ENCODE data around the gene LHPP. TPM values are rescaled to one million over a fixed set of nuclear protein-coding genes. Genes with fewer than 3 reads are reported as not detected.

Gene LHPP
- total and polyA plus RNA-seq, 2 donors (not counting 1 experiment from before 2014, with no cell fraction given): 10.2 to 15.6 TPM

- no peaks in the 10 kb centered on the region for H3K27me3 ChIP-seq (ENCODE audit: control insufficient read depth, insufficient read depth, low read length)
- no peak overlapping the region for H3K4me3 ChIP-seq (replicated peaks in 1 of 4; ENCODE audit: control extremely low read depth in 1 of 4, insufficient read depth in 1 of 4, low read depth in 3 of 4, low read length in 4 of 4)
- H4K20me1 ChIP-seq (ENCODE audit: control insufficient read depth, extremely low read depth, insufficient read depth, low read length): no peaks in the 10 kb centered on the region
- no peaks in the 10 kb centered on the region for H3K79me2 ChIP-seq (ENCODE audit: control insufficient read depth, insufficient read depth, low read length)
- DNase-seq (ENCODE audit: low read depth in 2 of 2): no peak
- no peaks in the 10 kb centered on the region for H3K36me3 ChIP-seq (ENCODE audit: control insufficient read depth, insufficient read depth, low read length)
- H3K4me1 ChIP-seq (ENCODE audit: control insufficient read depth, extremely low read depth, insufficient read depth, low read length): peaks cover 37% of the 10 kb centered on the region
- H3K9ac ChIP-seq (ENCODE audit: insufficient read depth, low read length): no peak overlapping the region
- H3K27ac ChIP-seq (ENCODE audit: insufficient read depth, low read length): no peak overlapping the region
- no peak for TF ChIP-seq CTCF (conservative IDR thresholded peaks at IDR 0.05 in 1 of 2, IDR thresholded peaks at IDR 0.05 in 1 of 2; ENCODE audit: low read depth in 1 of 2, low read length in 2 of 2)
- TF ChIP-seq EZH2 (IDR thresholded peaks at IDR 0.05; ENCODE audit: low read length, missing control alignments): no peak
- no peak overlapping the region for H2AFZ ChIP-seq (ENCODE audit: low read length)
- no peak overlapping the region for H3K4me2 ChIP-seq (ENCODE audit: extremely low read depth, insufficient read depth, low read length)
- H3K9me3 ChIP-seq (ENCODE audit: control insufficient read depth, insufficient read depth, low read depth, low read length): no peaks in the 10 kb centered on the region
Measured at GRCh38 chr10:124644771-124645415, 183.3 kb downstream of the LHPP start.

GRCh38 chr10:124645467-124646095, 184.0 kb downstream of the LHPP start:
- TF ChIP-seq EZH2 (IDR thresholded peaks at IDR 0.05; ENCODE audit: low read length, missing control alignments) (no peak), CTCF (conservative IDR thresholded peaks at IDR 0.05 in 1 of 2, IDR thresholded peaks at IDR 0.05 in 1 of 2; ENCODE audit: low read depth in 1 of 2, low read length in 2 of 2) (no peak)
- H3K79me2 ChIP-seq (ENCODE audit: control insufficient read depth, insufficient read depth, low read length): no peaks in the 10 kb centered on the region
- H3K4me3 ChIP-seq (replicated peaks in 1 of 4; ENCODE audit: control extremely low read depth in 1 of 4, insufficient read depth in 1 of 4, low read depth in 3 of 4, low read length in 4 of 4): no peak overlapping the region
- no peaks in the 10 kb centered on the region for H3K27me3 ChIP-seq (ENCODE audit: control insufficient read depth, insufficient read depth, low read length)
- no peaks in the 10 kb centered on the region for H4K20me1 ChIP-seq (ENCODE audit: control insufficient read depth, extremely low read depth, insufficient read depth, low read length)
- H2AFZ ChIP-seq (ENCODE audit: low read length): no peak overlapping the region
- DNase-seq (ENCODE audit: low read depth in 2 of 2): no peak
- peaks cover 36% of the 10 kb centered on the region for H3K4me1 ChIP-seq (ENCODE audit: control insufficient read depth, extremely low read depth, insufficient read depth, low read length)
- no peaks in the 10 kb centered on the region for H3K9me3 ChIP-seq (ENCODE audit: control insufficient read depth, insufficient read depth, low read depth, low read length)
- H3K27ac ChIP-seq (ENCODE audit: insufficient read depth, low read length): no peak overlapping the region
- H3K4me2 ChIP-seq (ENCODE audit: extremely low read depth, insufficient read depth, low read length): no peak overlapping the region
- H3K36me3 ChIP-seq (ENCODE audit: control insufficient read depth, insufficient read depth, low read length): no peaks in the 10 kb centered on the region
- H3K9ac ChIP-seq (ENCODE audit: insufficient read depth, low read length): no peak overlapping the region

GRCh38 chr10:124646483-124647352, 185.1 kb downstream of the LHPP start:
- H3K4me3 ChIP-seq (replicated peaks in 1 of 4; ENCODE audit: control extremely low read depth in 1 of 4, insufficient read depth in 1 of 4, low read depth in 3 of 4, low read length in 4 of 4): no peak overlapping the region
- H3K9ac ChIP-seq (ENCODE audit: insufficient read depth, low read length): no peak overlapping the region
- H4K20me1 ChIP-seq (ENCODE audit: control insufficient read depth, extremely low read depth, insufficient read depth, low read length): no peaks in the 10 kb centered on the region
- peak; percentile 86 to 88 for DNase-seq (ENCODE audit: low read depth in 2 of 2)
- no peaks in the 10 kb centered on the region for H3K9me3 ChIP-seq (ENCODE audit: control insufficient read depth, insufficient read depth, low read depth, low read length)
- TF ChIP-seq EZH2 (IDR thresholded peaks at IDR 0.05; ENCODE audit: low read length, missing control alignments) (no peak), CTCF (conservative IDR thresholded peaks at IDR 0.05 in 1 of 2, IDR thresholded peaks at IDR 0.05 in 1 of 2; ENCODE audit: low read depth in 1 of 2, low read length in 2 of 2) (no peak)
- peak overlapping the region; percentile 25 for H3K4me2 ChIP-seq (ENCODE audit: extremely low read depth, insufficient read depth, low read length)
- peaks cover 27% of the 10 kb centered on the region for H3K4me1 ChIP-seq (ENCODE audit: control insufficient read depth, extremely low read depth, insufficient read depth, low read length)
- H3K27me3 ChIP-seq (ENCODE audit: control insufficient read depth, insufficient read depth, low read length): no peaks in the 10 kb centered on the region
- no peaks in the 10 kb centered on the region for H3K36me3 ChIP-seq (ENCODE audit: control insufficient read depth, insufficient read depth, low read length)
- no peaks in the 10 kb centered on the region for H3K79me2 ChIP-seq (ENCODE audit: control insufficient read depth, insufficient read depth, low read length)
- H2AFZ ChIP-seq (ENCODE audit: low read length): no peak overlapping the region
- peak overlapping the region; percentile 49 for H3K27ac ChIP-seq (ENCODE audit: insufficient read depth, low read length)
